HG03558 (cell line): ENCODE results near the gene DCXR.

ENCODE experiments used
- ATAC-seq: cut with Tn5 transposase; IDR thresholded peaks from one replicate; pipeline ENCODE4 v1.9.1; 2021; ENCODE audit warnings: moderate number of reproducible peaks; ENCODE audit not compliant: unreplicated experiment; ENCODE audit errors: extremely low read depth

The DCXR gene

DNA sequence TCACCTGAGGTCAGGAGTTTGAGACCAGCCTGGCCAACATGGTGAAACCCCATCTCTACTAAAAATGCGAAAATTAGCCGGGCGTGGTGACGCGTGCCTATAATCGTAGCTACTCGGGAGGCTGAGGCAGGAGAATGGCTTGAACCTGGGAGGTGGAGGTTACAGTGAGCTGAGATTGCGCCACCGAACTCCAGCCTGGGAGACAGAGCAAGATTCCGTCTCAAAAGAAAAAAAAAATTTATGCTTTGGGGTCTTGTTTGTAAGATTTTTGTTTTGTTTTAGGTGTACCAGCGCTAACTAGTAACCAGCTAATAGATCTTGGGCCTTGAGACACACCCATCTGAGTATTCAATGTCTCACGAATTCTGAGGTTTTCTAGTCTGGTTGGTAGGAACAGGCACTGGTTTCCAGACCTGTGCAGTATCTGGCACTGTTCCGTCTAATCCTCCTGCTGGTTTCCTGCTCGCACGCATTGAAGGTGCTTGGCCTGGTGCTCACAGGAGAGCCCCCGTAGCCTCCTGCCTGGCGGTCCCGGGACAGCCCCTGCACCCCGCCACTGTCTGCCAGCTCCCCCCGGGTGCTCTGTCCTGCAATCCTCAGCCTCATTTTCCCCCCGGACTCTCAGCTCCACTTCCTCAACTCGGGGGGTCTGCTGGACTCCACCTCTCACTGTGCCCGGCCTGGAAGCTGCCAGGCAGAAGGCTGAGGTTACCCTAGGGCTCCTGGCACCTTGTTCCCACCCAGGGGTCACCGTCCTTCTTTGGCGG is 38.7 kb upstream of the DCXR start:
- no peak for ATAC-seq

DNA sequence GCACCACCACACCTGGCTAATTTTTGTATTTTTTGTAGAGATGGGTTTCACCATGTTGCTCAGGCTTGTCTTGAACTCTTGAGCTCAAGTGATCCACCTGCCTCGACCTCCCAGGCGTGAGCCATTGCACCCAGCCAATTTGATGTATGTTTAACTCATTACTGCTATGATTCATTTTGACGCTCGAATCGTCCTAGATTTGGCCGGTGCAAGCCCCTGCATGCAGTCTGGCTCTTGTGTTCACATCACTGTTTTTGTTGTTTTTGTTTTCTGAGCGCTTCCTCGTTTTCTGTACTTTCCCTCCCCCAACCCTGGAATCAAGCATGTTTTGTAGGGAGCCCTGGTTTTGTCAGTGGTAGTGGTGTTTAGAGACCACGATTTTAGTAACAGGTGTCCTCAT is 35.9 kb upstream of the DCXR start:
- no peak for ATAC-seq

DNA sequence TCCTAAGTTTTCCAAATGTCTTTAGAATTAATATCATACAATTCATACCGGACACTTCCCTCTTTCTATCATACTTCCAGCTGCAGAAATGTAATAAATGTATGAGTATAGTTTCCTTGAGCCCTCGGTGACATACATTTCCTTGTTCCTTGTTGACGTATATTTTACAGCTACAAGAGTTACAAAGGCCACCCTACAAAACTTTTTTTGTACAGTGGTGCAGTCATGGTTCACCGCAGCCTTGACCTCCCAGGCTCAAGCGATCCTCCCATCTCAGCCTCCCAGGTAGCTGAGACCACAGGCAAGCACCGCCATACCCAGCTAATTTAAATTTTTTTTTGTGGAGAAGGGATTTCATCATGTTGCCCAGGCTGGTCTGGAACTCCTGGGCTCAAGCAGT is 35.3 kb upstream of the DCXR start:
- ATAC-seq: no peak

DNA sequence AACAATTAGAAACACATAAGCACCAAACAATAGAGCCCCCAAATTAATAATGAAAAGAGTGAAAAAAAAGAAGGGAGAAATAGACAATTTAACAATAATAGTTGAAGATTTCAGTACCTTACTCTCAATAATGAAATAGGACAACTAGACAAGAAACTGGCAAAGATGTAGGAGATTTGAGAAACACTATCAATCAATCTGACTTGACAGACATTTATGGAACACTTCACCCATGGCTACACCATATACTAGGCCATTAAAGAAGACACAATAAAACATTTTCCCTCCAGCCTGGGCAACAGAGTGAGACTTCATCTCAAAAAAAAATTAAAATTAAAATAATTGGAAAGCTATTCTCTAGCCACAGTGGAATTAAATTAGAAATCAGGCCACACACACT is 33.1 kb upstream of the DCXR start:
- no peak for ATAC-seq

DNA sequence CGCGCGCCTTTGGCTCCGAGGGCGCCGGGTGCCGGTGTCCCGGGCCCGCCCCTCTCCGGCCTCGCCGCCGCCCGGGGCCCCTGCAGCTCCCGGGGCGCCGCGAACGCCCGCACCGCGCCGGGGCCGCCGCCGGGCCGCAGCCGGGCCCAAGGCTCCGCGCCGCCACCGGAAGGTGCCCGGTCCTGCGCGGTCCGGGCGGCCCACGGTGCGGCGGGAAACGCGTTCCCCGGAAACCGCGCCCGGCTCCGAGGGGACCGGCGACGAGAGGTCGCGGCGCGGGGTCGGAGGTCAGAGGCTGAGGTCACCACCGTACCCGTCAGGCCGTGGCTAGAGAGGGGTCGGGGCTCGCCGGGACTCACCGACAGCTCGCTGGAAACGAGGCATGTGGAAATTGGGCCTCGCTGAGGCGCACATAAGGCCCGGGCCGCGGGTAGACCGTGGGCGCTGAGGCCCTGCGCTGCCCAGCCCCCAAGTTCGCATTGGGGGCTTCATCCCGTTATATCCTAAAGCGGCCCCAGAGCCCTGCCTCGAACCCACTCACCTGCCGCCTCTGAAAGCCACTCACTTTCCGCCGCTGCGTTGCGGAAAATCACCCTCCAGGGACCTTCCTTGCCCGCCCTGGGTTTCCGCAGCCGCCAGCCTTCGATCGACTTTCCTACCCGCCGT is 28.3 kb upstream of the DCXR start, which contains the start of gene DUS1L:
DUS1L (minus strand) TSS at position 167 of the 666 bp plus-strand sequence. CDS start 745 bp downstream, outside the sequence.
- ATAC-seq: no peak

DNA sequence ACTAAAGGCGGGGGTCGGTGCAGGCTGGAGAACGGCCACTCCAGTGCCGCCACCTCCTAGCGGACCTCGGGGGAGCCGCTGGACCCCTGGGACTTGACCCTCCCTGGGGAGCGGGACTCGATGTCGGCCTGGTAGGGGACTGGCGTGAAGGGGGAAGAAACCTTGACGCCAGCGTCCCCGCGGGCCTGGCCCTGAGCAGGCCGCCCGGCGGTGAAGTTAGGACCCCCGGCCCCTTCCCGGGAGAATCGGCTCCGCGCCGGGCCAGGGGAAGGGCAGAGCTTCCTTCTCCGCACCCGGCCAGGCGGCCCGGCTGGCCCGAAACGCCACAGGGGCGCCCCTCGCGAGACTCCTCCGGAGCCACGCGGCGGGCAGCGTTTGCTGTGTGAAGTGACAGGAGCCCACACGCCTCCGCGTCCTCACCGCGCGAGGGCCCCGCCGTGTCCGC is 27.7 kb upstream of the DCXR start:
- no peak for ATAC-seq

DNA sequence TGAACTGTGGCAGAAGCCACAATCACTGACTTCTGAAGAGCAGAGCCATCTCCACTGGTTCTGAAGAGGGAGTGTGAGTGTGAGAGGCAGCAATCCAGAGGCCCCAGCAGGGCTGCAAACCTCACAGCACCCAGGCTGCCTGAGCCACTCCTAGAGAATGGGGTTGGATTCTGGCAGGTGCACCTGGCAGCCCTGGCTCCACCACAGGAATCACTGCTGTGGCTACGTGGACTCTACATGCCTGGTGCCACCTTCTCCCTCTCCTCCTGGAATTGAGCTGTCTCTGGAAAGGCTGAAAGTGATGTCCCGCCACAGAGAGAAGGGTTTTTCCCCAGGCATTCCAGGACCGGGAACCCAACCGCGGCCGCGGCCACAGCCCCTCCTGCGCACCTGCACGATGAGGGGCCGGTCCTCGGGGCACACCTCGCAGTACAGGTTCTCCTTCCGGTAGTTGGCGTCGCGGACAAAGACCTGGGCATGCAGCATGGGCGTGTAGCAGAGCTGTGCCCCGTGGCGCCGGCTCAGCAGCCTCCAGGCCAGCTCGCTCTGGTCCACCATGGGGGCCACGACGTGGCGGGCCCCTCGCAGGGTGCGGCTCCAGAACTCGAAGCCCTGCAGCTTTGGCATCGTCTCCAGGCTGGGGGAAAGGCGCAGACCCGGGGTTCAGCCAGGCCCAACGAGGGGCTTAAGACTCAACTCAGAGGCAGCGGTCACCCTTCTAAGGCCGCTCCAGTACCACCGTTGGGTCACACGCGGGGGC is 27.1 kb upstream of the DCXR start:
- ATAC-seq: no peak

DNA sequence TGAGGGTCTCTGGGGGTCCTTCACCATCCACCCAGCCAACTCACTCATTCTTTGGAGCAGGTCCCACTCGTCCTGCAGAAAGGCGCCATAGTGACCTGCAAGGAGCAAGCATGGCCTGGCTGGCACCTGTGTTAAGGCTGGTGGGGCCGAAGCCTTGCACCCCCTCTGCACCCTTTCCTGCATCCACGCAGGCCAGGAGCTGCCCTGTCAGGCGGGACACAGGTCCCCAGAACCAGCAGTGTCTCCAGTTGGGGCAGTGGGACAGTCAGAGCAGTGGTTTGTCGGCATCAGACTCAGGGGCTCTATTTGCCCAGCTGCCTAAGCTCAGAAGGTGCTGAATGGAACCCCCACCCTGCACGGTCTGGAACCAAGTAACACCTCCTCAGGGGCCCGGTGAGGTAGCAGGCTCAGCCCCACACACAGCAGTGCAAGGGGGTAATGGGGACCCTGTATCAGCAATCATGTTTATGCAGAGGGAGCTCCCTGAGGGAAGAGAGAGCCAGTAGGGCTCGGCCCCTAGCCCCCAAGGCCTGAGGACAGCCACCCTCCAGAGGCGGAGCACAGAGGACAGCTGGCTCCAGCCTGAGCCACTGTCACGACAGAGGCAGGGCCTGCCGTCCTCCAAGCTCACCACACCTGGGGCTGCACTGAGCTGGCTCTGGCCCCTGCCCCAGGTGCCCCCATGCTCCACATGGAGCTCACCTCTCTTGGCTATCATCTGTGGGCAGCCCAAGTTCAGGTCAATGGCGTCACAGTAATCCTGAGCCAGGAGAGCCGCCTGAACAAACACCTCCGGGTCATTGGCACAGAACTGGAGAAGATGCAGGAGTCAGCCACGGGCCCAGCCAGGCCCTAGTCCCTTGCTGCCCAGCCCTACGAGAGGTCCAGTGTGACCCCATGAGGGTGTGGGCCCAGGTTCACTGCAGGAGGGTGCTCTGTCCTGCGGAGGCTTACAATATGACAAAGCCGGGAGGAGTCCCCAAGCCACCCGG is 26.2 kb upstream of the DCXR start:
- no peak for ATAC-seq

DNA sequence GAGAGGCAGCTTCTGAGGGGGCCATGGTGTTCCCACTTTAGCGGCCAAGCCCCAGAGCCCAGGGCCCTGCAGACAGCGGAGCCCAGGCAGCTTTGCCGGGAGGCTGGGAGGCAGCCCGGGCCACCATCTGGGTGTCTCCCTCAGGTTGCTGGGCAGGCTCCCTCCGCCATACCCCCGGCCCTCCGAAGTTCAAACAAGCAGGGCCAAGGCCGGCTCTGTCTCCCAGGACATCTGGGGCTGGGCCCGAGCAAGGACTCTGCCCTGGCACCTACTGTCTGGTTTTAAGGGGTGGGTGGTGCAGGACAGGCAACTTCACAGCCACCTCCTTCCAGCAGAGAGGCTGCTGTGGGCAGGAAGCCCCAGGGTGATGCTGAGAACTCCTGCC is 25.5 kb upstream of the DCXR start:
- no peak for ATAC-seq

DNA sequence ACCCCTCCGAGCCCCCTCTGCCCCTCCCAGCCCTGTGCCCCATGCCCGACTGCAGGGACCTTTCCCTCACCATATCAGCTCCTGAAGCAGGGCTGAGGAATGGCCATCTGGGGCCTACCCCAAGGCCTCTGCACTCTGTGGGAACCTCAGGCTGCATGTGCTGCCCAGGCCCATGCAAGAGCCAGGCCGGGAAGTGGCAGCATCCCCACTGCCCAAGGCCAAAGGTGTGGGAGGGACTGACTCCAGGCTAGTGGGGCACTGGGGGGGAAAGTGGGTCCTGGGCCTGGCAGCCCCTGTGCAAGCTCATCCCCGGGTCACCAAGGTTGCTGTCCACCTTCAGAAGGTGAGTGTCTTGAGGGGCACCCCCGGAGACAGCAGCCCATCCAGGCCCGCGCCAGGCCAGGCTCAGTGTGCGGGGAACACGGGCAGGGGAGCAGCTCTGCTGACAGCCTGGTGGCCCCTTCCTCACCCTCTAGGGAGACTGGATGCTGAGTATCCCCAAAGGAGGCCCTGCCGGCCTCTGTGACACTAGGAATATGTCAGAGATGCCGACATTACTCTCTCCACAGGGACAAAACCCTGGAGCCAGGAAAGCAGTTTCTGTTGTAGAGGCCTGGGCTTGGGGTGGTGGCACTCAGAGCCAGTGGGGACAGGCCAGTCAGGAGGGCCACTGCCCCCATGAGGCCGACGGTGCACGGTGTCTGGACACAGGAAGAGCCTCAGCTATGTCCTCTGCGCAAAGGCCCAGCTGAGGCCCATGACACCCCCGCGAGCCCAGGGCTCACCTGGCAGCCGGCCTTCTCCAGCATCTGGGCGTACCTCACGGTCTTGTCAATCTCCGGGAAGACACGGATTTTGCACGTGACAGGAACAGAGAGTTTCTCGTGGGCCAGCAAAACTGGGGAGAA is 24.8 kb upstream of the DCXR start:
- no peak for ATAC-seq

DNA sequence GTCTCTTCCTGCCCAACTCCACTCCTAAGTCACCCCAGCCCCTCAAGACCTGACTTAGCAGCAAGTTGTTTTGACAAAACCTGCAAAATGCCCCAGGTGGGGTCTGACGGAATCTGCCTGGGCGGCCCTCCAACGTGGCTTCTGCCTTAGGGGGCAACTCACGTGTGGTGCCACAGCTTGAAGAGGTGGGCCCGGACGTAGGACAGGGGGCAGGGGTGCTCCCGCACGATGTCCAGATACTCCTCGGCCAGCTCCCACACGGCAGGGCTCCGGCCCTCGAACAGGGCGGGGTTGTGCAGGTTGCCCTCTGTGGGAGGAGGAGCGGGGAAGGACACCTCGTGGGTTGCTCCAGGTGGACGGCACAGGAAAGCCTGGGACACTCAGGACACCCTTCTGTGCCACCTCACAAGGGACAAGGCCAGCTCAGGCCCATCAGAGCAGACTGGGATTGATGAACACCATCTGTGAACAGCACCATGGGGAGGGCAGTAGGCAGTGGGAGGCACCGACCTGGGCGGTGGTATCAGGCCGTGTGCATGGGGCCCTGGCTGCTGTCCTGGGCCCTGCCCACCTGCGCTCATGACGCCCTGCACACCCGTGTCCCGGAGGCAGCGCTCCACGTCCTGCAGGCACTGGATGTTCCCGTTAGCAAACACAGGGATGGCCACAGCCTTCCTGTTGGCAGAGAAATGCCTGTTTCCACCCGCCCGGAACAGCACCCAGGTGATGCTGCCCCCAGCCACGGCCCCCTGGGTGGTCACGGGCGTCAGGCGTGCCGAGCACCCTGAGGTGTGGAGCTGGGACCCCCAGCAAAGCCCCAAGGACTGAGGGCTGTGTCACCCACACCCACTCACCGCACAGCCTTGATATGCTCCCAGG is 23.8 kb upstream of the DCXR start:
- no peak for ATAC-seq

DNA sequence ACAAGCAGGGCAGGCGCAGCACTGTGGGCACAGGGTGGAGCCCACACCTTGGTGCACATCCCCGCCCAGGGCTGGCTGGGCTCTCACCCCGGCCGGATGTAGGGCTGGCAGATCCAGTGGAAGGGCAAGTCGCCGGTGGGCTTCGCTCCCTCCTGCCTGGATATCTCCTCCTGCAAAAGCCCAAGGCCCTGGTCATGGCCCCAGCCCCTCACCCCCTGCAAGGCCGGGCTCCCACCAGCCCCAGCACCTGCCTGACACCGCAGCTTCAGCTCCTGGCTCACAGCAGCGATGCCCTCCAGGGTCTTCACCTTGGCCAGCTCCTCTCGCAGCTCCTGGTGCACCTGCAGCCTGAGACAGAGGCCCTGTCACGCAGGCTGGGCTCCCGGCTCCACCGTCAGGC is 23.1 kb upstream of the DCXR start:
- ATAC-seq: no peak

DNA sequence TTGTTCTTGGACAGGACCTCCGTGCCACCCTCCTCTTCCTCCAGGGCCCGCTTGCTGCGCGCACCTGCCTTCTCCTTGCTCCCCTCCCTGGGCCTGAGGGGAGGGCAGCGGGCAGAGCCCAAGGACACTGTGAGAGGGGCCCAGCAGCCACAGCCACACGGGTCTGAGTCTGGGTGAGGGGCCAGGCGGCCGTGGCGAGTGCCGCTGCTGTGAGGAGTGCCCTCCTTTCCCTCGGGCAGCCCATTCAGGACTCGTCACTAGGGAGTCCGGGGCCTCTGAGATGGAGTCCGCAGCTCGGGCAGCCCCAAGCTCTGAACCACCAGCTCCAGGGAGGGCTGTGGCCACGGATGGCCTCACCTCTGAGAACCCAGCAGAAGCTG is 22.5 kb upstream of the DCXR start:
- ATAC-seq: no peak

DNA sequence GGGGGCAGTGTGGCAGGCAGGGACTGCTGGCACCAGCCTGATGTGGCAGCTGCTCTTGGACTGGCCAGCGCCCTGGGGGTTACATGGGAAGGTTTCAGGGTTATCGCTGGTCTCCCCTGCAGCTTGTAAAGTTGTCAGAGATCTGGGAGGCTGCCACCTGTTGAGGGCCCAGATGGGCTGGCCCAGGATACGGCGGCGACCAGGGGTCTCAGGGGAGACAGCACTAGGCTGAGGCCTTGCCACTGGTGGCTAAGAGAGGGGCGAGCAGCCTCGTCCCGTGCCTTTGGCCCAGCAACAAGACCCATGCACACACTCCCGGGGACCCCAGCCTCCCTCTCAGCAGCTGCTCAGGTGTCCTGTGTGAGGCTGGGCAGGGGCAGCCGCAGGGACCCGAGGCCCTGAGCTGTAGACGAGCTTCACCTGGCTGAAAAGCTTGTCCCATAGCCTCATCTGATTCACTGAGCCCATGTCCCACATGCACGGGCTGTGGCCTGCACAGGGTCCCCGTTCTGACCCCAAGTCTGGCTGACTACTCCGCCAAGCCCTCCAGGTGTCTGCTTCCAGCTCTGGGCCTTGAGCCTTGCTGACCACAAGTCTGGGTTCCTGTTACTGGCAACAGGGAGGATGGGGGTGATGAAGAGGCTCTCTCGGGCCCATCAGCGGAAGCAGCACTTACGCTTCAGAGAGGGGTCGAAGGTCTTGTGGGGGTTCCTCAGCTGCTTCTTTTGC is 21.9 kb upstream of the DCXR start:
- no peak for ATAC-seq

DNA sequence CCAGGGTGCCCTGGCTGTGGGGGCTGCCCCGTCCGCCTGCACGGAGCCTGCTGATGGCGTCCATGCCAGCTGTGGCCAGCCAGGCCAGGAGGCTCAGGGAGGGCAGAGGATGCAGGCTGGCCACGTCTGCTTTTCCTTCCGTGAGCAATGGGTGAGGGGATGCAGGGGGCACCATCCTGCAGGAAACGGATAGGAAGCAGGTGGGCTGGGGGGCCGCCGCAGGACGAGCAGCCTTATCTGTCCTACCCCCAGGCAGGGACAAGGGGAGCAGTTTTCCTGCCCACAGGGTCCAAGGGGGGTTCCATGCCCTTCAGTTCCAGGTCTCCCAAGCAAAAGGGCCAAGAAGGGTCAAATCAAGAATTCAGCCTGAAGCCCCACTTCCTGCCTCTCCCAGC is 21.4 kb upstream of the DCXR start:
- ATAC-seq: no peak

DNA sequence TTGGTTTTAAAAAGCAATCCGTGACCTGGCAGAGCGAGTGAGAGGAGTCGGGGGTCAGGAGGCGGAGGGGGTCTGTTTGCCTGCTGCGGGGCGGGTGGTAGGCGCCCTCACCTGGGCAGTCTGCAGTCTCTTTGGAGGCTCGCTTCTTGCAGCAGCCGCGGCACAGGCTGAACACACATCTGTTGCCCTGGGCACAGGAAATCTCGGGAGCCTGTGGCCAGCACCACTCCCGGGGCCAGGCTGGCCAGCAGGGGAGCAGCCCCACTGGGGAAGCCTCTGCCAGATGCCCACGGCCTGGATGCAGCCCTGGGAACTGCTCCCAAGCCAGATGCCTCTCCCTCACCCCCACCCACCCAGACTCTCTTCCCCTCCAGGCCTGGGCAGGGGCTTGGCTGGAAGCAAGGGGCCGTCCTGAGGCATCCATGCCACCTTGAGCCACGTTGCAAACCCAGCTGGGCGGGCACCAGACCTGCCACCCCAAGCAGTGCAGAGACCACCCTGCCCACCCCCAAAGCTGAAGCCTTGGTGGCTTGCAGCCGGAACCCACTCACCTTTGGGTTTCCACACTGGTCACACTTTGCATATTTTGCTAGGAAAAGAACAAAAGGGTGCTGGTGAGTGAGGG is 20.8 kb upstream of the DCXR start:
- ATAC-seq: no peak
